Measurements from ENCODE around the gene LRP4. TPM values are rescaled to one million over a fixed set of nuclear protein-coding genes. Genes with fewer than 3 reads are reported as not detected.

LRP4 gene
- total and polyA plus RNA-seq, 11 donors = 9.1 to 29.1 (median 18.6) TPM

- Histone ChIP-seq H3K27ac (peak overlapping the region in 8 of 12 donors; percentile 26 to 66 (median 51)), H3K4me1 (peaks cover 0 to 58% (median 38%) of the 10 kb centered on the region in 12 donors), H3K36me3 (no peaks in the 10 kb centered on the region), H3K4me3 (peak overlapping the region in 9 of 12 donors; percentile 35 to 94 (median 71)), H3K27me3 (peaks cover 0 to 44% (median 0%) of the 10 kb centered on the region in 9 donors), H3K9me3 (no peaks in the 10 kb centered on the region)
- intact Hi-C loops (cut with DNase I) = loop anchor here in 2 of 10 donors (5.0 to 10.0 kb wide), 2 partner anchors 86 to 223 kb away; no protein-coding TSS in a partner anchor
- 23 to 26% (median 25%) methylated on average over 17 of the region's 17 CpGs for WGBS, 4 donors
- TF ChIP-seq CTCF (IDR thresholded peaks at IDR 0.05) (no peak), POLR2A (IDR thresholded peaks at IDR 0.05) (no peak)
- ATAC-seq (no peak), DNase-seq (no peak)
Observed at GRCh38 chr11:46918788-46919513, 601 bp upstream of the LRP4 start.

GRCh38 chr11:46917762-46918082 is 628 bp downstream of the LRP4 start:
- TF ChIP-seq POLR2A (IDR thresholded peaks at IDR 0.05) = no peak
- WGBS, 4 donors = 0 to 2% (median 0%) methylated on average over 6 to 22 of the region's 22 CpGs
- Histone ChIP-seq H3K27me3 (peaks cover 0 to 50% (median 0%) of the 10 kb centered on the region in 9 donors), H3K9me3 (no peaks in the 10 kb centered on the region), H3K27ac (peak overlapping the region in 11 of 12 donors; percentile 51 to 93 (median 89)), H3K4me1 (peaks cover 0 to 69% (median 44%) of the 10 kb centered on the region in 12 donors), H3K36me3 (no peaks in the 10 kb centered on the region), H3K4me3 (peak overlapping the region; percentile 62 to 94 (median 70))
- no peak for ATAC-seq
- DNase-seq = no peak
- intact Hi-C loops (cut with DNase I) = loop anchor here in 2 of 10 donors (5.0 to 10.0 kb wide), 2 partner anchors 87 to 225 kb away; no protein-coding TSS in a partner anchor

- no peak for ATAC-seq
- H3K4me3 ChIP-seq = peak overlapping the region; percentile 62 to 94 (median 70)
- no peak for TF ChIP-seq POLR2A (IDR thresholded peaks at IDR 0.05)
- no peak for TF ChIP-seq CTCF (IDR thresholded peaks at IDR 0.05)
- H3K27ac ChIP-seq = peak overlapping the region; percentile 51 to 93 (median 88)
- H3K4me1 ChIP-seq = peaks cover 0 to 74% (median 47%) of the 10 kb centered on the region in 12 donors
- H3K9me3 ChIP-seq = no peaks in the 10 kb centered on the region
- intact Hi-C loops (cut with DNase I) = loop anchor here in 2 of 10 donors (5.0 to 10.0 kb wide), 2 partner anchors 88 to 225 kb away; no protein-coding TSS in a partner anchor
- H3K27me3 ChIP-seq = peaks cover 0 to 50% (median 0%) of the 10 kb centered on the region in 9 donors
- 0 to 2% (median 1%) methylated on average over 21 to 31 of the region's 31 CpGs for WGBS, 4 donors
- H3K36me3 ChIP-seq = no peaks in the 10 kb centered on the region
- no peak for DNase-seq
Observed at GRCh38 chr11:46917109-46917761, 1.1 kb downstream of the LRP4 start.

- 6 to 9% (median 9%) methylated on average over 24 of the region's 24 CpGs for WGBS, 4 donors
- peaks cover 0 to 76% (median 47%) of the 10 kb centered on the region in 12 donors for H3K4me1 ChIP-seq
Observed at GRCh38 chr11:46916286-46917108, 1.9 kb downstream of the LRP4 start.

More at GRCh38 chr11:46916286-46917108, 1.9 kb downstream of the LRP4 start:
- ATAC-seq (peak; percentile 66 to 84 (median 72)), DNase-seq (peak; percentile 61 to 75 (median 74))
- peak overlapping the region; percentile 51 to 93 (median 88) for H3K27ac ChIP-seq
- peak overlapping the region; percentile 62 to 94 (median 70) for H3K4me3 ChIP-seq
- intact Hi-C loops (cut with DNase I) = loop anchor here in 2 of 10 donors (5.0 to 10.0 kb wide), 2 partner anchors 88 to 226 kb away; no protein-coding TSS in a partner anchor
- TF ChIP-seq CTCF (IDR thresholded peaks at IDR 0.05) (peak in 4 of 12 donors; percentile 8 to 33 (median 15)), POLR2A (IDR thresholded peaks at IDR 0.05) (peak; percentile 23 to 50)
- peaks cover 0 to 50% (median 0%) of the 10 kb centered on the region in 9 donors for H3K27me3 ChIP-seq
- no peaks in the 10 kb centered on the region for H3K36me3 ChIP-seq
- H3K9me3 ChIP-seq = no peaks in the 10 kb centered on the region
